ENCODE data around the gene FCSK.

GRCh38 chr16:70475054-70475871 lies 20.9 kb downstream of the FCSK start:
- no peak for TF ChIP-seq CTCF (IDR thresholded peaks at IDR 0.05; ENCODE audit: low read depth, low read length, poor library complexity, severe bottlenecking)
- no peak for TF ChIP-seq EZH2phosphoT487 (IDR thresholded peaks at IDR 0.05; ENCODE audit: borderline replicate concordance, low read length)
